ENCODE data around the gene GLB1L3.
"Not testable (repeated sequence)": the region's sequence is repeated elsewhere in the genome, so short reads cannot be mapped to it uniquely, and the experiment has no call there.

The GLB1L3 gene

DNA sequence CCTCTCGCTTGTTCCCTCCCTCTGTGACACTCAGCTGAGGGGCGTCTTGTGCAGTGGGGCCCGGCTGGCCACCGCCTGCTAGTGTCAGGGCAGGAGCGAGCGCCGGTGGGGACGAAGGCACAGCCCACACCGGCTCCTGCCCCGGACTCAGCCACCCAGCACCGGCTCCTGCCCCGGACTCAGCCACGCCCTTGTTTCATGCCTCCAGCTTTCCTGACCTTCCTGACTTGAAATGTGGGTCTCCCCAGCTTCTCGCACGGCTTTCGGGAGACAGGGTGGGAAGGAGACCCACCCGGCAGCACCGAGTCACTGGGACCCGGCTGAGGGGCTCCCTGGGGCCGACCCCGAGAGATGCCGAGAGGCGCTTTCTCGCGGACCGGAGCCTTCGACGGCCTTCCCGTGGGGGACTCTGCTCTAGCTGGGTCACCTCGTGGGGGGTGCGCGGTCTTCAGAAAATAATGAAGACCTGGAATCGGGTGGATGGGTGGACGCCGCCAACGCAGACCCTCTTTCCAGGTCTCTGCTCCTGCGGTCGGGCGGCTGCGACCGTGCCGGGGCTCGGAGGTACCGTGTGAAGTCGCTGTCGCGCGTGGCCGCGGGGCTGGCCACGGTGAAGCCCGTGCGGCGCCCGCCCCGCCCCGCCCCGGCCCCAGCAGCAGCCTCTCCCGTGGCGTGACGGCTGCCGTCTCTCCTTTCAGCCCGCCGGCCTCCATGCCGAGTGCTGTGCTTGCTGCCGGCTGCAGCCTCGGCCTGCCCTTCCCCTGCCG, 65.8 kb downstream of the GLB1L3 start:
- no peak for DNase-seq (ENCODE audit: low read depth)
- no peak overlapping the region for H3K4me3 ChIP-seq (ENCODE audit: low read depth, low read length)
- TF ChIP-seq CTCF (IDR thresholded peaks at IDR 0.05; ENCODE audit: insufficient read depth, low read depth, low read length, missing control alignments), result no peak

GRCh38 chr11:134342572-134343340, 66.6 kb downstream of the GLB1L3 start:
- no peak overlapping the region for H3K4me3 ChIP-seq (ENCODE audit: low read depth, low read length)
- DNase-seq (ENCODE audit: low read depth), result no peak
- no peak for TF ChIP-seq CTCF (IDR thresholded peaks at IDR 0.05; ENCODE audit: insufficient read depth, low read depth, low read length, missing control alignments)

DNA sequence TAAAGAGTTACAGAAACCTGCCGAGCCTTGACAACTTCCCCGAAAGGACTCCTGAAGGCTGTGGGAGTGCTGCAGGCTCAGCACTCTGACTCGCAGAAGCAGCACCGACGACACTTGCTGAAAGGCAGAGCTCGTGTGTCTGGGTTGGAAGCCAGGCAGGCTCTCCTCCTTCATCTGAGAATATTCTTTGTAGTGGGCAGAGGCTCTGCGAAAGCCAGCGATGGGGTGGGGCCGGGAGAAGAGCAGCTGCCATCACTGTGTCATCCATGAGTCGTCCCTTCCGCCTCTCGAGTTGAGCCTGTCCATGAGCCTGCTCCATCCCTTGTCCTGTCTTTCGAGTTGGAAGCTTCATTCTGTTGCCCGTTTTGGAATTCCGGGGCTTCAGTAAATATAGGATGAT, 67.5 kb downstream of the GLB1L3 start:
- H3K4me3 ChIP-seq (ENCODE audit: low read depth, low read length), result no peak overlapping the region
- no peak for DNase-seq (ENCODE audit: low read depth)
- TF ChIP-seq CTCF (IDR thresholded peaks at IDR 0.05; ENCODE audit: insufficient read depth, low read depth, low read length, missing control alignments), result no peak

DNA sequence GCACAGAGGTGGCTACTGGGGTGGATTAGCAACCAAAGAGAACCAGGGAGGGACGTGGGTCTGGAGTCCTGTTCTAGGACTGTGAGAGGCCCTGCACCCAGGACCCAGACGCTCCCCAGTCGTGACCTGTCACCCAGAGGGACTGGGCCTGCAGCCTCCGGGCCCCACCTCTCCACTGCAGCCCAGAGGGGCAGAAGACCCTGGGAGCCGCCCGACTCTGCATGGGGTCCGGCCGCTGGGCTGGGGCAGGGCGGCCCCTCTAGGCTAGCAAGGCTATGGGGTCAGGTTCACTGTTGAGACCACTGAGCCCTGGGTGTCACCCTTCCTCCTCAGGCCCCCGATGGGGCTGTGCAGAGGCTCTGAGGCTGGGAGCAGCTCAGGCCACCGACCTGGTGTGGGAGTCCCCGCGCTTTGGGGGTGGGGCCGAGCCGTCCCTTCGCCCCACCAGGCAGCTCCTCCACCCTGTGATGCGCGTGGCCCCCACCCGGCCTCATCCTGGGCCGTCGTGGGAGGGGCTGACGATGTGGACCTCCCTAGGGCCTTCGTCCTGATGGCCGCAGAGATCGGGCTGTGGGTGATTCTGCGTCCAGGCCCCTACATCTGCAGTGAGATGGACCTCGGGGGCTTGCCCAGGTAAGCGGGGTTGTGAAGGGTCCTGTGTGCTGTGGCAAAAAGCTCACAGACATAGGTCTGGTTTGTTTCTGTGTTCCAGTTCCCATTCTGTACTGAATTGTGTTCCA, 68.5 kb downstream of the GLB1L3 start:
- DNase-seq (ENCODE audit: low read depth); H3K4me3 ChIP-seq (ENCODE audit: low read depth, low read length): not testable (repeated sequence)

GRCh38 chr11:134345237-134345550, 69.0 kb downstream of the GLB1L3 start:
- DNase-seq (ENCODE audit: low read depth), result no peak
- H3K4me3 ChIP-seq (ENCODE audit: low read depth, low read length), result no peak overlapping the region
- TF ChIP-seq CTCF (IDR thresholded peaks at IDR 0.05; ENCODE audit: insufficient read depth, low read depth, low read length, missing control alignments), result no peak

DNA sequence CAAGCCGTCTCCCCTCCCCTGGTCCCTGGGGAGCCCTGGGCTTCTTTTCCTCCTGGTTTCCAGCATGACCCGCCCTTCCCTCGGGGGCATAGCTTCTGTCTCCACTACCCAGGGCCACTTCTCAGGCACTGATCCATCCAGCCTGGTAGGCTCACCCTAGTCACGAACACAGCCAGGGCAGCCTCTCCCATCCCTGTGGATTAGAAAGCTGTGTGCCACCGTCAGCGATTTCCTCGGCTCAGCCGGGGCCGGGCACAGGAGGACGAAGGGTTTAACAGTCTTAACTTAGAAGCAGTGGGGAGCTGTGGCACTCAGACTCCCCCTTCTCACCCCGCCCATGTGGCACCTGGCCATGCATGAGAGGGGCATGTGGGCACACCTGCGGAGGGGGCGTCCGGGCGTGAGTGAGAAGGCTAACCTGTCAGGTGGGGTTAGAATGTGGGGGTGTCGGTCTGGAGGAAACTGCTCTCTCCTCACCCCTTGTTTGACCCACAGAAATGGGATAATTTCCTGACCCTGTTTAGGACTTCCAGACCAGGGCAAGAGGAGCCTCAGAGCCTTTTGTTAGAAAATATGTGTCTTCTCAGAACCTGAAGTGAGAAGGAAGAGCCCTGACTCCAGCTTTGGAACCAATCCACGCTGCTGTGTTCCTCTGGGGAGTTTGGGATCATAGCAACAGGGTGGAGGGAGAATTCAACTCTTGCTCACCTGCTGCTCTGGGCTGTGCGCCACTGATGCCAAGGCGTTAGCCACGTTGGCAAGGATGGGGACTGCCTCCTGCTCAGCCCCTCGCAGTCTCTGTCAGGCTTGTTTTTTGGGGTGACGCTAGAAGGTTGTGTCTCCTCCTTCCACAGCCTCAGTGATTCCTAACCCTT, 70.2 kb downstream of the GLB1L3 start:
- DNase-seq (ENCODE audit: low read depth), result no peak

More for the DNA sequence above, 70.2 kb downstream of the GLB1L3 start:
- no peak overlapping the region for H3K4me3 ChIP-seq (ENCODE audit: low read depth, low read length)
- TF ChIP-seq CTCF (IDR thresholded peaks at IDR 0.05; ENCODE audit: insufficient read depth, low read depth, low read length, missing control alignments), result no peak

Measured in GM12865 (cell line).